GM12878 (cell line): ENCODE data around the gene SPART. TPM values are rescaled to one million over a fixed set of nuclear protein-coding genes. Genes with fewer than 3 reads are reported as not detected.

Experiments
- ATAC-seq: fragments of 200-7000 bp; cut with Tn5 transposase; 3 replicates; pipeline ENCODE4 v1.9.1; 2020; ENCODE audit warnings: mild to moderate bottlenecking, moderate library complexity
- BruUV-seq: library from RNA; stranded (reverse); fragments of 400-500 nt; replicated peaks from 2 replicates; lab custom pipeline; 2021; lab: Mats Ljungman, UMichigan
- CTCF ChIA-PET: fragments of 300-600 bp; sonication (Branson Sonifier 250); formaldehyde crosslinking; extraction: SDS; loops from one replicate; lab custom pipeline; 2021; ENCODE audit warnings: inconsistent platforms; lab: Yijun Ruan, JAX
- POLR2A ChIA-PET: fragments of 350-600 bp; formaldehyde crosslinking; extraction: SDS; loops from one replicate; lab custom pipeline; 2021; ENCODE audit warnings: inconsistent platforms; lab: Charles Lee
- RAD21 ChIA-PET: fragments of 300-600 bp; sonication (Branson Sonifier 250); formaldehyde crosslinking; loops from one replicate; lab custom pipeline; 2023; ENCODE audit warnings: antibody characterized with exemption; ENCODE audit not compliant: unreplicated experiment; lab: Charles Lee
- SMC1A ChIA-PET: fragments of 300-600 bp; sonication (Branson Sonifier 250); formaldehyde crosslinking; loops from one replicate; lab custom pipeline; 2023; ENCODE audit not compliant: unreplicated experiment, uncharacterized antibody; lab: Charles Lee
- DNase-seq: peaks from one replicate; pipeline ENCODE4 v3.0.0-alpha.2; 2011; ENCODE audit warnings: low read depth, low spot score
- FAIRE-seq: peaks from 3 replicates; lab custom pipeline; 2011; peaks lifted over from hg19 to GRCh38; lab: Jason Lieb, UNC
- H2AFZ ChIP-seq: 2 replicates; pipeline ENCODE4 v1.6.0; 2011; ENCODE audit warnings: low read depth, low read length, control low read depth; ENCODE audit not compliant: control insufficient read depth
- H3K27ac ChIP-seq: 2 replicates; pipeline ENCODE4 v1.5.1; 2011; ENCODE audit warnings: control low read depth; ENCODE audit not compliant: control insufficient read depth, insufficient read depth
- H3K27me3 ChIP-seq, 2 experiments: replicated peaks in 1 of 2; 2 replicates each; pipeline versions ENCODE4 v1.6.0 to v1.6.1; 2011; ENCODE audit warnings: low read length in 1 of 2; ENCODE audit not compliant: control insufficient read depth in 2 of 2, insufficient read depth in 2 of 2
- H3K36me3 ChIP-seq, 2 experiments: 2 replicates each; pipeline ENCODE4 v1.5.1; 2011; ENCODE audit warnings: low read length in 1 of 2; ENCODE audit not compliant: control insufficient read depth in 2 of 2, insufficient read depth in 2 of 2
- H3K4me1 ChIP-seq: 2 replicates; pipeline ENCODE4 v1.6.1; 2011; ENCODE audit warnings: mild to moderate bottlenecking, low read length, moderate library complexity, mixed read lengths; ENCODE audit not compliant: control insufficient read depth, insufficient read depth
- H3K4me2 ChIP-seq: 2 replicates; pipeline ENCODE4 v1.6.0; 2011; ENCODE audit warnings: control low read depth; ENCODE audit not compliant: control insufficient read depth, insufficient read depth
- H3K4me3 ChIP-seq: fragments of 200-600 bp; sonication (generic); 2 replicates; pipeline ENCODE4 v1.5.1; 2016
- H3K79me2 ChIP-seq: 2 replicates; pipeline ENCODE4 v1.6.0; 2011; ENCODE audit warnings: low read length; ENCODE audit not compliant: control insufficient read depth, insufficient read depth
- H3K9ac ChIP-seq: 2 replicates; pipeline ENCODE4 v1.8.0; 2011; ENCODE audit warnings: low read length, control low read depth, mixed read lengths; ENCODE audit not compliant: control insufficient read depth, insufficient read depth
- H3K9me3 ChIP-seq: replicated peaks from 3 replicates; pipeline ENCODE4 v1.5.1; 2011; ENCODE audit warnings: mild to moderate bottlenecking, low read length; ENCODE audit not compliant: control insufficient read depth, insufficient read depth
- H4K20me1 ChIP-seq: 2 replicates; pipeline ENCODE4 v1.6.0; 2011; ENCODE audit not compliant: control insufficient read depth, insufficient read depth
- ATF7 ChIP-seq: fragments of 450-650 bp; IDR thresholded peaks from 2 replicates; pipeline ENCODE4 v1.6.1; 2016; ENCODE audit warnings: low read depth, mild to moderate bottlenecking
- BACH1 ChIP-seq: fragments of 450-650 bp; IDR thresholded peaks from 2 replicates; pipeline ENCODE4 v1.6.1; 2017; ENCODE audit warnings: mild to moderate bottlenecking, borderline replicate concordance
- BCL11A ChIP-seq: IDR thresholded peaks from 2 replicates; pipeline ENCODE4 v1.6.1; 2011; ENCODE audit warnings: low read depth, low read length
- BMI1 ChIP-seq: fragments of 450-650 bp; IDR thresholded peaks from 2 replicates; pipeline ENCODE4 v1.6.1; 2016; ENCODE audit warnings: mild to moderate bottlenecking, moderate library complexity, borderline replicate concordance
- CHD2 ChIP-seq: IDR thresholded peaks from 2 replicates; pipeline ENCODE4 v1.6.1; 2011; ENCODE audit warnings: low read depth, low read length, improper control_type of control experiment, borderline replicate concordance
- CREB1 ChIP-seq: IDR thresholded peaks from 2 replicates; pipeline ENCODE4 v1.6.1; 2012; ENCODE audit warnings: low read depth, mild to moderate bottlenecking, inconsistent platforms
- DPF2 ChIP-seq: fragments of 450-650 bp; IDR thresholded peaks from 2 replicates; pipeline ENCODE4 v1.6.1; 2017; ENCODE audit warnings: mild to moderate bottlenecking
- EED ChIP-seq: sonication (generic); IDR thresholded peaks from 2 replicates; pipeline ENCODE4 v1.6.1; 2016; ENCODE audit warnings: antibody characterized with exemption, low read depth
- EGR1 ChIP-seq, 2 experiments: IDR thresholded peaks; 1 replicate in 1 of 2; 2 replicates in 1 of 2; pipeline ENCODE4 v1.6.1; 2011 to 2012; ENCODE audit warnings: low read depth in 2 of 2, low read length in 2 of 2, borderline replicate concordance in 1 of 2, mild to moderate bottlenecking in 1 of 2, moderate library complexity in 1 of 2
- EP300 ChIP-seq, 2 experiments: fragments of 150-350 bp in 1 of 2; IDR thresholded peaks; 2 replicates each; pipeline ENCODE4 v1.6.1; 2011 to 2012; ENCODE audit warnings: low read depth in 2 of 2, low read length in 2 of 2, borderline replicate concordance in 1 of 2, improper control_type of control experiment in 1 of 2, inconsistent platforms in 1 of 2; ENCODE audit not compliant: control insufficient read depth in 1 of 2
- IKZF1 ChIP-seq: fragments of 450-650 bp; conservative IDR thresholded peaks from 2 replicates; pipeline ENCODE4 v1.6.1; 2017; ENCODE audit warnings: antibody characterized with exemption, mild to moderate bottlenecking
- RUNX3 ChIP-seq: IDR thresholded peaks from 2 replicates; pipeline ENCODE4 v1.6.1; 2012; ENCODE audit warnings: low read length, inconsistent platforms
- TBL1XR1 ChIP-seq: IDR thresholded peaks from 2 replicates; pipeline ENCODE4 v1.6.1; 2012; ENCODE audit warnings: low read depth, low read length, improper control_type of control experiment
- ZNF24 ChIP-seq: fragments of 450-650 bp; IDR thresholded peaks from 2 replicates; pipeline ENCODE4 v1.6.1; 2017; ENCODE audit warnings: antibody characterized with exemption, mild to moderate bottlenecking
- ZSCAN29 ChIP-seq: fragments of 450-650 bp; IDR thresholded peaks from 2 replicates; pipeline ENCODE4 v1.6.1; 2017; ENCODE audit warnings: mild to moderate bottlenecking, moderate library complexity
- WGBS: methylation state at CpG from one replicate; pipeline ENCODE4 v1.1.6; 2016; ENCODE audit warnings: low lambda C conversion rate; ENCODE audit not compliant: insufficient replicate concordance, insufficient coverage; ENCODE audit errors: missing lambda C conversion rate; 5-methylcytosine and 5-hydroxymethylcytosine counted together
- in situ Hi-C: fragments of 300-500 bp; cut with MboI; formaldehyde crosslinking; loops from 9 replicates; pipeline ENCODE4 v1.14.3; 2018; ENCODE audit warnings: mixed read lengths
- intact Hi-C: fragments of 100-400 bp; cut with micrococcal nuclease; formaldehyde crosslinking; loops from one replicate; pipeline ENCODE4 v1.14.2; 2022; ENCODE audit not compliant: unreplicated experiment
- polyA plus RNA-seq, 11 experiments: library from polyadenylated mRNA; depleted of rRNA in 4 of 11; unstranded in 6 of 11; stranded (reverse) in 5 of 11; fragments of >200 nt; fragmentation: Nextera tagmentation in 4 of 11; fragmentation: Illumina TruSeq in 1 of 11; extraction: Ambion mirVana in 4 of 11; extraction: Trizol in 1 of 11; gene quantifications; 1 replicate in 1 of 11; 2 replicates in 10 of 11; pipeline versions ENCODE4 v1.2.1 to v1.2.3, GENCODE V29; 2011 to 2016; ENCODE audit warnings: inconsistent platforms in 2 of 11, missing spikeins in 2 of 11, low read depth in 1 of 11
- total RNA-seq, 4 experiments: library from RNA; depleted of rRNA in 3 of 4; stranded (reverse); fragments of >200 nt in 3 of 4; fragmentation: Illumina TruSeq in 1 of 4; extraction: Trizol in 1 of 4; gene quantifications; 2 replicates each; pipeline versions ENCODE4 v1.2.1 to v1.2.3, GENCODE V29; 2013 to 2021
- TF ChIP-seq, protein P1 (sequence below): IDR thresholded peaks from 2 replicates; pipeline ENCODE4 v1.6.1; 2012; ENCODE audit warnings: low read depth, low read length, improper control_type of control experiment
- TF ChIP-seq, protein P2 (sequence below): fragments of 450-650 bp; IDR thresholded peaks from 2 replicates; pipeline ENCODE4 v1.6.1; 2017; ENCODE audit warnings: low read depth, mild to moderate bottlenecking, moderate library complexity
- TF ChIP-seq, protein P3 (sequence below): fragments of 450-650 bp; IDR thresholded peaks from 2 replicates; pipeline ENCODE4 v1.6.1; 2017; ENCODE audit warnings: mild to moderate bottlenecking, low read depth, inconsistent platforms; ENCODE audit not compliant: poor library complexity, severe bottlenecking

The SPART gene
- total and polyA plus RNA-seq, 10 of the 15 experiments (the other 5 are each of a cell fraction or from before 2014, with no cell fraction given), result 17.6 to 74.6 (median 42.1) TPM

DNA sequence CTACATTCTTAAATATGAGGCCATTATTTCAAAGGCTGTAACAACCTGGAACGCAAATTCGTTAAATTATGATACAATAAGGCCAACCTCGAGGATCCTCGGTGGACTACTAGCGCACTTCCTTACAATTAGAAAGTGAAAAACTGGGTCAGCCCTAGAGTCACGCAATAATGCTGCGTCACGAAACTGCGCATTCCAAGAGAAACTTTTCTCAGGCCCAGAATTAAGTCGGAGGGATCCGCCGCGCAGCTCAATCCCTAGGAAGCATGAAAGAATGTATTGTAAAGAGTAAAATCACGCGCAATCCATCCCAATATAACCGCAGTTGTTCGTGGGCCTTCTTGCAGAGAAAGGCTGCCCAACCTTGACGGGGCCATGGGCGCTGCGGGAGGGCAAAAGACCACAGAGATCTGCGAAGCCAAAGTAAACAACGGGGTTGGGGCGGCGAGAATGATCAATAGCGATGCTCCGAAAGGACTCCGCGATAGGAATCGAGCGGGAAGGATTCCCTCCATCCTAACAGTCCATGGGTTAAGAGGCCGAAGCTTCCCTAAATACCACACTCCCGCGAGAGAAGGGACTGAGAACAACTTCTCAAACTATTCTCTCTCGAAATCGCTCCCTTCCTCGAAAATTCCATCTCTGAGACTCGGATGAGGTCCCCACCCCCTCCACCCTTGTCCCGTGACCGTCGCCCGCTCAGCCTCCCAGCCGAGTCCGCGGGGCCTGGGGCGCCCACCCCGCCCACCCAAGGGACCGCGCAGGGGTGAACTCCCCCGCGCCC lies 564 bp downstream of the SPART start:
- peak overlapping the region; percentile 77 for H3K4me3 ChIP-seq
- no peaks in the 10 kb centered on the region for H4K20me1 ChIP-seq
- SMC1A ChIA-PET, result interaction anchor here (1.6 to 3.5 kb wide), 7 partner anchors 10 to 637 kb away, joined by 4 to 27 read pairs (median 8); no protein-coding TSS in a partner anchor
- peak overlapping the region; percentile 94 for H3K4me2 ChIP-seq
- ATAC-seq (peak; percentile 53), FAIRE-seq (no peak), DNase-seq (no peak)
- peak overlapping the region; percentile 80 for H3K9ac ChIP-seq
- H3K36me3 ChIP-seq, result no peaks in the 10 kb centered on the region
- TSS peak; percentile 78 for BruUV-seq
- intact Hi-C loops, result loop anchor here (1.0 to 5.0 kb wide), 7 partner anchors 50 to 722 kb away; partner anchors contain the start of gene ALG5
- H3K79me2 ChIP-seq, result no peaks in the 10 kb centered on the region; the same call in 1 of the 2 replicates
- peak overlapping the region; percentile 45 for H3K27ac ChIP-seq
- CTCF ChIA-PET, result interaction anchor here (0.7 to 8.5 kb wide), 11 partner anchors 10 to 390 kb away, joined by 3 to 94 read pairs (median 10); no protein-coding TSS in a partner anchor
- RAD21 ChIA-PET, result interaction anchor here (0.5 to 8.6 kb wide), 10 partner anchors 10 to 634 kb away, joined by 3 to 67 read pairs (median 4); no protein-coding TSS in a partner anchor
- WGBS, result 4% methylated on average over 44 of the region's 50 CpGs
- peak overlapping the region; percentile 92 for H2AFZ ChIP-seq
- H3K27me3 ChIP-seq, result 0 out of 4 replicates have a peak, but pooled peaks cover 0 to 3% of the 10 kb centered on the region in 2 experiments
- H3K4me1 ChIP-seq, result no peaks in the 10 kb centered on the region
- POLR2A ChIA-PET, result interaction anchor here (0.5 to 1.6 kb wide), 6 partner anchors 9 to 478 kb away, joined by 3 to 6 read pairs (median 3); no protein-coding TSS in a partner anchor
- no peaks in the 10 kb centered on the region; the same call in 2 of the 3 replicates for H3K9me3 ChIP-seq
- in situ Hi-C loops, result loop anchor here (5.0 kb wide), 1 partner anchor 72 kb away; no protein-coding TSS in a partner anchor
- TF ChIP-seq CHD2, result 0 out of 2 replicates have a peak, but pooled peaks have one; percentile 3
- peak; percentile 86 for TF ChIP-seq BACH1
- TF ChIP-seq EGR1 (IDR thresholded peaks at IDR 0.05; ENCODE audit: borderline replicate concordance in 1 of 2, low read depth in 2 of 2, low read length in 2 of 2), result peak in 1 of 2 experiments; percentile 49; a peak in 1 of 3 replicates
- peak; percentile 45; the same call in 1 of the 2 replicates for TF ChIP-seq DPF2
- TF ChIP-seq ZNF24, result no peak
- TF ChIP-seq CREB1, result peak; percentile 90
- TF ChIP-seq ATF7, result peak; percentile 22; the same call in 1 of the 2 replicates
- TF ChIP-seq TBL1XR1, result no peak
- TF ChIP-seq, protein P1, sequence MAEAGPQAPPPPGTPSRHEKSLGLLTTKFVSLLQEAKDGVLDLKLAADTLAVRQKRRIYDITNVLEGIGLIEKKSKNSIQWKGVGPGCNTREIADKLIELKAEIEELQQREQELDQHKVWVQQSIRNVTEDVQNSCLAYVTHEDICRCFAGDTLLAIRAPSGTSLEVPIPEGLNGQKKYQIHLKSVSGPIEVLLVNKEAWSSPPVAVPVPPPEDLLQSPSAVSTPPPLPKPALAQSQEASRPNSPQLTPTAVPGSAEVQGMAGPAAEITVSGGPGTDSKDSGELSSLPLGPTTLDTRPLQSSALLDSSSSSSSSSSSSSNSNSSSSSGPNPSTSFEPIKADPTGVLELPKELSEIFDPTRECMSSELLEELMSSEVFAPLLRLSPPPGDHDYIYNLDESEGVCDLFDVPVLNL, result no peak
- peak; percentile 52; the same call in 1 of the 2 replicates for TF ChIP-seq IKZF1
- peak in 1 of 2 experiments; percentile 43; a peak in 1 of 4 replicates for TF ChIP-seq EP300 (IDR thresholded peaks at IDR 0.05; ENCODE audit: borderline replicate concordance in 1 of 2, control insufficient read depth in 1 of 2, low read depth in 2 of 2, low read length in 2 of 2)
- TF ChIP-seq, protein P2, sequence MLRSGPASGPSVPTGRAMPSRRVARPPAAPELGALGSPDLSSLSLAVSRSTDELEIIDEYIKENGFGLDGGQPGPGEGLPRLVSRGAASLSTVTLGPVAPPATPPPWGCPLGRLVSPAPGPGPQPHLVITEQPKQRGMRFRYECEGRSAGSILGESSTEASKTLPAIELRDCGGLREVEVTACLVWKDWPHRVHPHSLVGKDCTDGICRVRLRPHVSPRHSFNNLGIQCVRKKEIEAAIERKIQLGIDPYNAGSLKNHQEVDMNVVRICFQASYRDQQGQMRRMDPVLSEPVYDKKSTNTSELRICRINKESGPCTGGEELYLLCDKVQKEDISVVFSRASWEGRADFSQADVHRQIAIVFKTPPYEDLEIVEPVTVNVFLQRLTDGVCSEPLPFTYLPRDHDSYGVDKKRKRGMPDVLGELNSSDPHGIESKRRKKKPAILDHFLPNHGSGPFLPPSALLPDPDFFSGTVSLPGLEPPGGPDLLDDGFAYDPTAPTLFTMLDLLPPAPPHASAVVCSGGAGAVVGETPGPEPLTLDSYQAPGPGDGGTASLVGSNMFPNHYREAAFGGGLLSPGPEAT, result 0 out of 2 replicates have a peak, but pooled peaks have one; percentile 45
- peak; percentile 43 for TF ChIP-seq RUNX3
- no peak for TF ChIP-seq ZSCAN29
- TF ChIP-seq BMI1, result no peak
- peak; percentile 14; the same call in 1 of the 2 replicates for TF ChIP-seq BCL11A
- peak; percentile 54 for TF ChIP-seq EED
- TF ChIP-seq, protein P3, sequence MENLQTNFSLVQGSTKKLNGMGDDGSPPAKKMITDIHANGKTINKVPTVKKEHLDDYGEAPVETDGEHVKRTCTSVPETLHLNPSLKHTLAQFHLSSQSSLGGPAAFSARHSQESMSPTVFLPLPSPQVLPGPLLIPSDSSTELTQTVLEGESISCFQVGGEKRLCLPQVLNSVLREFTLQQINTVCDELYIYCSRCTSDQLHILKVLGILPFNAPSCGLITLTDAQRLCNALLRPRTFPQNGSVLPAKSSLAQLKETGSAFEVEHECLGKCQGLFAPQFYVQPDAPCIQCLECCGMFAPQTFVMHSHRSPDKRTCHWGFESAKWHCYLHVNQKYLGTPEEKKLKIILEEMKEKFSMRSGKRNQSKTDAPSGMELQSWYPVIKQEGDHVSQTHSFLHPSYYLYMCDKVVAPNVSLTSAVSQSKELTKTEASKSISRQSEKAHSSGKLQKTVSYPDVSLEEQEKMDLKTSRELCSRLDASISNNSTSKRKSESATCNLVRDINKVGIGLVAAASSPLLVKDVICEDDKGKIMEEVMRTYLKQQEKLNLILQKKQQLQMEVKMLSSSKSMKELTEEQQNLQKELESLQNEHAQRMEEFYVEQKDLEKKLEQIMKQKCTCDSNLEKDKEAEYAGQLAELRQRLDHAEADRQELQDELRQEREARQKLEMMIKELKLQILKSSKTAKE, result peak; percentile 32
